GM18909 (cell line): ENCODE results near the gene UST.

ENCODE experiments used
- ATAC-seq: cut with Tn5 transposase; IDR thresholded peaks from one replicate; pipeline ENCODE4 v1.9.1; 2021; ENCODE audit warnings: mild to moderate bottlenecking; ENCODE audit not compliant: unreplicated experiment, poor library complexity

UST gene

DNA sequence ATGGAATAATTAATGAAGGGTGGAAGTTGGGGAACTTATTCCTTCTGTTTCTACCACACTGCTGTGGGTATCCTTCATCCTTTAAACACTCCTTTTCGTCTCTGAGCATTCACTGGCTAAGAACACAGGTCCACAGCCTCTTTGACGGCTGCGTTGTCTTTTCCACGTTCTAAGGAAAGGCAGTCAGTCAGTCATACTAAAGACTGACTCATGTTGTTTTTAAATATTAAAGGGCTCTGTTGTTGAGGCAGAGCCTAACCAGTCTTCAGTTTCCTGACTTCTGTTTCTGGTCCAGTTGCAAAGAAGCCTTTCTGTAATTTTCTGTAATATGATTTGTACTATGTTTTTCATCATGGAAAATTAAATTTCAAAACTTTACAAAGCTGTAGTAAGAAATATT, 48.0 kb downstream of the UST start:
- no peak for ATAC-seq

DNA sequence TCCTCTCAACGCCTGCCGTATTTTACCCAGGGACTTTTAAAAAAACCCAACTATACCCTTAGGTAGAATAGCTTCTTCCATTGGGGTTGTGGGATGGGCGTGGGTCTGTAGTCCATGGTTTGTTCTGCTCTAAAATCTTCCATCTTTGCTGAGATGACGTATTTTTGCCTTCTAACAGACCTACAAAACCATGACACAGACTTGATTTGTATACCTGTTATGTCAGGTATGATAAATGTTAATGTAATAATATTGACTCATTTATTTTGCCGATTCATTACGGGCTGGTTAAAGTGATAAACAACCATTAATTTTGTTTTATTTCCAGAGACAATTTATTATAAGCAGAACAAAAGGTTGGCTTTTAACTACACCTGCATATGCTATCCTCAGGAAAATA, 48.7 kb downstream of the UST start:
- no peak for ATAC-seq

DNA sequence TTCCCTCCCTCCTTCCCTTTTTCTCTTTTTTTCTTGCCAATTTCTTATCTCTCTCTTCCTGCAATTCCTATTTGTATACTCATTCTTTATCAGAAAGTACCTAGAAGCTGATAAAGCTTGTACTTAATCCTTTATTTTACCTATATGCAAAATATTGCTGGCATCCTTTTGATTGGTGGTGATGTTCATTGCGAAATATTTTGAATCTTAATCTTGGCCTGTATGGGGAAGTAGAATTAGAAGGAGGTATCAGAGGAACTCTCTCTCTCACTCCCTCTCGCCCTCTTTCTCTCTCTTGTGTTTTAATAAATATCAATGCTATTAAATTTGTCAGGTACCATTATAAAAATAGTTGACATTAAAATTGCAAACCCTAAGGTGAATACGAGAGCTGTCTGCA, 52.8 kb downstream of the UST start:
- ATAC-seq = no peak

DNA sequence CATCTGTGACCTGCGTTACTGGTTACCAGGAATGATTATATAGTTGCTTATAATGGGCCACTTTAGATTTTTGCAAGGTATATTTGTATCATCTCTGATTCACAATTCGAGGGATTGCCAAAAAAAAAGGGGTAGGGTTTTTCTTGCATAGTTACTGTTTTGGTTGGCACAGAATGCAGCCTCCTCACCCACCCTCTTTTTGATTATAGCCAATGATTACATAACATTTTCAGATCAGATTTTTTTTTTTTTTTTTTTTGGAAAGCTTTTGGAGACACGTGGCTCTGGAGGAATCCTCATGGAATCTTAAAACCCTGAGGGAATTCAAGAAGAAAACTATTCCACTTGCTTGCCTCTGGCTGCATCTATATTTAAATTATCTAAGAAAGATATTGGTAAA, 53.7 kb downstream of the UST start:
- ATAC-seq = no peak

- ATAC-seq = no peak
Measured at GRCh38 chr6:148803979-148804378, 57.1 kb downstream of the UST start.

GRCh38 chr6:148805777-148806176, 58.9 kb downstream of the UST start:
- ATAC-seq = no peak

DNA sequence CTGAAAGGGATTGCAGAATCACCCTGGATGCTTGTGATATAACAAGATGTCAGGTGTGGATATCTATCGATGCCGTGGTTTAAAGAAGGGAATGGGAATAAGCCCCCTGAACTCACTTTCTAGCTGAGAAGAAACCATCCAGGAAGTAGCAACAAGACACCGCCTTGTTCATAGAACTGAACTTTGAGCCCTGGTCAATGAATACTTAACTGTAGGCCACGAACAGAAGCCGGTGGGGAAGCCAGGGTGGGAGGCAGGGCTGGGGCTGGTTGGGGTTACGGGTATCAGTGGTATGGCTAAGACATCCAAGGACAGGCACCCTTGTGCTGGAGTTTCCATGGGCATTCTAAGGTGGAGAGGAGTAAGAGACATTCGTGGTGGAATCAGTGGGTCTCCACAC, 61.0 kb downstream of the UST start:
- no peak for ATAC-seq

GRCh38 chr6:148808786-148809304, 62.0 kb downstream of the UST start:
- ATAC-seq = no peak

DNA sequence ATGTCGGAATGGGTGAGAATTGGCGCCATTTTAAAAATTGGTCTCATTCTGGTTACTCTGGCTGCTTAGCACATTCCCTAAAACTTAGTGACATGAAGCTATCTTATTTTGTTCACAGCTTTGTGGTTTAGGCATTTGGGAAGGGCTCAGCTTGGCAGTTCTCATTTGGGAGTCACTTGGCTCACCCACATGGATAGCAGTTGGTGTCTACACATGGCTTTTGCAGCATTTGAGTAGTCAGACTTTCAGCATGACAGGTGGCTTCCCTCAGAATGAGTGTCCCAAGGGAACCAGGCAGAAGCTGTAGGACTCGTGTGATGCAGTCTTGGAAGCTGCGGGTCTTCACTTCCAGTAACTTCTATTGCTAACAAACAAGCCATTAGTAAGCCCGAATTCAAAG, 64.6 kb downstream of the UST start:
- ATAC-seq = no peak

- ATAC-seq = no peak
Measured at GRCh38 chr6:148814082-148814790, 67.4 kb downstream of the UST start.

GRCh38 chr6:148814869-148815268, 68.0 kb downstream of the UST start:
- no peak for ATAC-seq

DNA sequence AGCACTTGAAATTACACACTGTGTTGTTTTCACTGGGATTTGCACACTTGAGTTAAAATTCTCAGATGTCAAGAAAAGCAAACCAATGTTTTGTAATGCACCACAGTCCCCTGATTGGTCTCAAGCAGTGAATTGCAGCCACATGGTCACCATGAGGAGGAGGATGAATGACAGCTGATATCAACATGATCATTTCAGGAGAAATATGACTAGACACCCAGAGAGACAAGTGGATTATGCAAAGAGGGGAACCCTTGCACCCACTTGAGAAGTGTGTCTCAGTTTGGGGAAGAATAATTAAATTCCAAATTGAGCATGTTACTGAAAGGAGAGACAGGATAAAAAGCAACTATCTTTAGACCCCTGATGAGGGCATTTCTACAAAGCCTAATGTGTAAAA, 69.3 kb downstream of the UST start:
- no peak for ATAC-seq

- no peak for ATAC-seq
Measured at GRCh38 chr6:148817689-148818088, 70.9 kb downstream of the UST start.

DNA sequence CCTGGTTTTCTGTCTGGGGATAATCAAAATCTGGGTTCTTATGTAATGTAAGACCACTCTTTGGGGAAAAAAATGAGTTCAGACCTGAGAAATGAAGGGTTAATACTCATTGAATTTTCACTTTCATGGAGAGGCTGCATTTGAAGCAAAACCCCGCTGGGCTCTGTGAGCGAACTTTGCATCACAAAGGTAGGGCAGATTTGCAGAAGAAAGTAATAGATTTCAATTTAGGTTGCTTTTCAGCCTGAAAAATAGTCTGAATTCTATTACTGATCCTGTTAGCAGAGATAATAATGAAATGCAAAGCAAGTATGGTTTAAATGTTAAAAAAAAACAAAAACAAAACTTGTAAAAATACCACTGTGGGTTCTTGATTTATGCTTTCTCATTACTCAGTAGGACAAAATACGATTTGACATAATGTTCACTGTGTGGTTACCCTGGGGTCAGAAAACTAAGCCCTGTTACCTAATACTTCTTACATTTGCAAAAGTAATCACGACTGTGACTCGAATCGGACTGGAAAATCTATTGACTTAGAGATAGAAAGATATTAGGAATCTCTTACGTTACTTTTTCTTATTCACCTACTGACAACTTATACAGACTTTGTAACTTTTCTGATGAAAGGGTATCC, 72.2 kb downstream of the UST start:
- no peak for ATAC-seq

- ATAC-seq = no peak
Measured at GRCh38 chr6:148819852-148820251, 73.0 kb downstream of the UST start.

GRCh38 chr6:148822819-148823218, 76.0 kb downstream of the UST start:
- no peak for ATAC-seq

DNA sequence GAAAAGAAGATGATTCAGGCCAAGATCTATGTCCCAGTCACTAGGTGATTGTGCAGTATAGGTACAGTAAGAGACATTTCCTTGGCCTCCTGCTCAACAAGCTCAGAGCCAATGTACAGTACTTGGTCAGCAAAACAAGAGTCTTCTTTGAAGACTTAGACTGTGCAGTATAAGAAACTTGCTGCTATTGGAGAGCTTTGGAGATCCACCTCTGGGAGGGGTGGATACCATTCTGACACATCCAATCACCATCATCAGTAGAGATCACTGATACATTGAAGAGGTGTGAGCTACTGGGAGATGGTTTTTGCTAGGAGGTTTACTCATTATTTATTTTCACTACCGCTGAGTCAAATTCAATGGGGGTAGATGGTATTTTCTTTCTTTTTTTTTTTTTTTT, 77.5 kb downstream of the UST start:
- ATAC-seq = no peak

GRCh38 chr6:148824960-148825359, 78.1 kb downstream of the UST start:
- no peak for ATAC-seq

DNA sequence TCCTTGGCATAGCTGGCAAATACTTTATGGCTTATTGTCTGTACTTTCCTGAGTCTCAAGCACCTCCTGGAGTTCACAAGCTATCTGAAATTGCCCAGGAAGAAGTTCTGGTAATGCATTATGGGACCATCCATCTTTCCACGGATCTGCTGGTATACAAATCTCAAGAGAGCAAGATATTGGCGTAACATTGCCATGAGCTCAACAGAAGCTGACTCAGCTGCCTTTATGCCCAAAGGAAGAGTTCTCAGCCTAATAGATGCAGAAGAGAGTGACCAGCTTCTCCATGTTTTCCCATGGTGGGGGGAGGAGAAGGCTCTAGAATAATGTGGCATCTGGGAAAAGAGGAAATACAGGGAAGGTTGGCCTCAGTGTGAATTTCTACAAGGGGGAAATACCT, 78.7 kb downstream of the UST start:
- no peak for ATAC-seq

DNA sequence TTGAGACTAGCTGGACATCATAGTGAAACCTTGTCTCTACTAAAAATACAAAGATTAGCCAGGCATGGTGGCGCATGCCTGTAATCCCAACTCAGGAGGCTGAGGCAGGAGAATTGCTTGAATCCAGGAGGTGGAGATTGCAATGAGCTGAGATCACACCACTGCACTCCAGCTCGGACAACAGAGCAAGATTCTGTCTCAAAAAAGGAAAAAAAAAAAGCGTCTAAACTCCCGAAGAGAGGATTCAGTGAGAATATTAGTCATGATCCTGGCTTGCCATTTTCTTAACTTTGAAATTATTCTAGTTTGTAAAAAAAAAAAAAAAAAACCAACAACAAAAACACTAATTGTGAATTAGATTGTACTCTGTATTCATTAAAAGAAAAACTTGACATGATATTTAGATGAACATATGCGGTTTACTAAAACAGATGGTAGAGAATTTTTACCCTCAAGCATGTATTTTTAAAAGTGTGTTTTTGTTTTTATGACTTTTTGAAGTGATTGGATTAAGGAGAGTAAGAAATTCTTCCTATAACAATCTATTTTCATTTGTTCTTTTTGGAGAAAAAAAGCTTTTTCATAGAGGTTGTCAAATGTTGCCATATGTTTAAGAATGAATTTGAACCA, 80.7 kb downstream of the UST start:
- no peak for ATAC-seq

GRCh38 chr6:148828047-148828446, 81.2 kb downstream of the UST start:
- ATAC-seq = no peak
